Aorta (tissue), 5 donors: ENCODE data around the gene KLF15. TPM values are rescaled to one million over a fixed set of nuclear protein-coding genes. Genes with fewer than 3 reads are reported as not detected.

ENCODE experiments used
- ATAC-seq: fragments of 200-7000 bp; cut with Tn5 transposase; one replicate; pipeline ENCODE4 v1.9.1; 2022; ENCODE audit warnings: moderate library complexity; ENCODE audit not compliant: low FRiP score
- DNase-seq, 2 donors: peaks; one replicate each; pipeline ENCODE4 v3.0.0-alpha.2; 2020
- H3K27ac ChIP-seq, 2 donors: one replicate each; pipeline ENCODE4 v1.5.1; 2013; ENCODE audit warnings: low read length in 2 of 2, mild to moderate bottlenecking in 2 of 2, moderate library complexity in 2 of 2, control low read depth in 1 of 2, inconsistent platforms in 1 of 2, low read depth in 1 of 2
- H3K27me3 ChIP-seq, 2 donors: one replicate each; pipeline ENCODE4 v1.6.1; 2013; ENCODE audit warnings: control low read depth in 1 of 2, low read length in 1 of 2, mild to moderate bottlenecking in 1 of 2, moderate library complexity in 1 of 2; ENCODE audit not compliant: insufficient read depth in 2 of 2, control insufficient read depth in 1 of 2
- H3K36me3 ChIP-seq, 2 donors: one replicate each; pipeline ENCODE4 v1.6.1; 2013; ENCODE audit warnings: control low read depth in 1 of 2, low read length in 1 of 2, mild to moderate bottlenecking in 1 of 2; ENCODE audit not compliant: insufficient read depth in 2 of 2, control insufficient read depth in 1 of 2
- H3K4me1 ChIP-seq, 2 donors: one replicate each; pipeline ENCODE4 v1.6.1; 2013; ENCODE audit warnings: low read length in 2 of 2, control low read depth in 1 of 2, mild to moderate bottlenecking in 1 of 2, moderate library complexity in 1 of 2; ENCODE audit not compliant: insufficient read depth in 2 of 2, control insufficient read depth in 1 of 2
- H3K4me3 ChIP-seq, 2 donors: one replicate each; pipeline ENCODE4 v1.5.1; 2013; ENCODE audit warnings: low read length in 2 of 2, control low read depth in 1 of 2, mild to moderate bottlenecking in 1 of 2
- H3K9me3 ChIP-seq: one replicate; pipeline ENCODE4 v1.6.1; 2013; ENCODE audit warnings: mild to moderate bottlenecking, low read length; ENCODE audit not compliant: control insufficient read depth
- WGBS, 2 donors: extraction: QIAGEN DNeasy Blood & Tissue Kit; methylation state at CpG; one replicate each; pipeline ENCODE4 v1.1.7; 2013; 5-methylcytosine and 5-hydroxymethylcytosine counted together
- intact Hi-C, 2 donors: fragments of 100-400 bp; cut with DNase I; formaldehyde crosslinking; loops; one replicate each; pipeline versions ENCODE4 v1.14.2 to v1.15.0; 2022
- polyA plus RNA-seq, 2 donors: library from polyadenylated mRNA; stranded (reverse); fragments of 200-250 nt; gene quantifications; one replicate each; pipeline ENCODE4 v1.2.3, GENCODE V29; 2013
- total RNA-seq, 2 donors: library from RNA; stranded (reverse); fragmentation: NEBNext Ultra II Directional; extraction: Animal tissue kit (Norgen Biotek cat#: 25700); gene quantifications; one replicate each; pipeline ENCODE4 v1.2.1, GENCODE V29; 2021
- donor health status: healthy with polysubstance abuse.
- donor health status: Bipolar disorder and iron deficiency.
- donor health status: DM: no; HTN: no; CAD: no.
- donor health status: DM: no; HTN: no; CAD: no.
- donor health status: DM: yes; HTN: yes; CAD: no.

Gene KLF15
- total and polyA plus RNA-seq, 4 donors, result 8.5 to 43.9 (median 31.8) TPM

- Histone ChIP-seq H3K4me3 (no peak overlapping the region), H3K36me3 (no peaks in the 10 kb centered on the region), H3K27ac (no peak overlapping the region), H3K27me3 (no peaks in the 10 kb centered on the region), H3K4me1 (no peaks in the 10 kb centered on the region), H3K9me3 (no peaks in the 10 kb centered on the region)
- DNase-seq, result no peak
- 93 to 97% methylated on average over 8 of the region's 8 CpGs for WGBS, 2 donors
- intact Hi-C loops, result no loop called here
- peak; percentile 8 for ATAC-seq
These were observed 40.7 kb downstream of the KLF15 start for GRCh38 chr3:126316501-126316939.

GRCh38 chr3:126316031-126316461 lies 41.2 kb downstream of the KLF15 start:
- intact Hi-C loops, result no loop called here
- WGBS, 2 donors, result 87 to 88% methylated on average over 12 of the region's 12 CpGs
- no peak for DNase-seq

GRCh38 chr3:126314790-126315658 lies 42.2 kb downstream of the KLF15 start:
- H3K27ac ChIP-seq, result no peak overlapping the region
- H3K4me1 ChIP-seq, result no peaks in the 10 kb centered on the region
- H3K36me3 ChIP-seq, result no peaks in the 10 kb centered on the region
- no peak overlapping the region for H3K4me3 ChIP-seq
- ATAC-seq (no peak), DNase-seq (no peak)
- no peaks in the 10 kb centered on the region for H3K27me3 ChIP-seq
- no peaks in the 10 kb centered on the region for H3K9me3 ChIP-seq
- intact Hi-C loops, result no loop called here
- WGBS, 2 donors, result 93 to 94% methylated on average over 11 of the region's 11 CpGs

More at GRCh38 chr3:126316031-126316461, 41.2 kb downstream of the KLF15 start:
- H3K9me3 ChIP-seq, result no peaks in the 10 kb centered on the region
- H3K27ac ChIP-seq, result no peak overlapping the region
- no peaks in the 10 kb centered on the region for H3K4me1 ChIP-seq
- no peak overlapping the region for H3K4me3 ChIP-seq
- no peaks in the 10 kb centered on the region for H3K36me3 ChIP-seq
- ATAC-seq, result peak; percentile 4
- no peaks in the 10 kb centered on the region for H3K27me3 ChIP-seq

- DNase-seq (no peak), ATAC-seq (no peak)
- no peak overlapping the region for H3K4me3 ChIP-seq
- no peak overlapping the region for H3K27ac ChIP-seq
- no peaks in the 10 kb centered on the region for H3K4me1 ChIP-seq
- H3K27me3 ChIP-seq, result no peaks in the 10 kb centered on the region
- WGBS, 2 donors, result 78 to 81% methylated on average over 4 of the region's 4 CpGs
- intact Hi-C loops, result no loop called here
- H3K36me3 ChIP-seq, result no peaks in the 10 kb centered on the region
- no peaks in the 10 kb centered on the region for H3K9me3 ChIP-seq
These were observed 42.9 kb downstream of the KLF15 start for GRCh38 chr3:126314305-126314789.

- H3K4me3 ChIP-seq, result no peak overlapping the region
- DNase-seq, result no peak
These were observed 43.5 kb downstream of the KLF15 start for GRCh38 chr3:126313580-126314304.

GRCh38 chr3:126313166-126313565 lies 44.0 kb downstream of the KLF15 start:
- WGBS, 2 donors, result 97 to 98% methylated on average over 6 of the region's 6 CpGs
- intact Hi-C loops, result no loop called here
- H3K4me1 ChIP-seq, result no peaks in the 10 kb centered on the region
- ATAC-seq (no peak), DNase-seq (no peak)
- no peak overlapping the region for H3K4me3 ChIP-seq
- H3K36me3 ChIP-seq, result no peaks in the 10 kb centered on the region
- H3K27me3 ChIP-seq, result no peaks in the 10 kb centered on the region
- no peak overlapping the region for H3K27ac ChIP-seq
- no peaks in the 10 kb centered on the region for H3K9me3 ChIP-seq

More at GRCh38 chr3:126313580-126314304, 43.5 kb downstream of the KLF15 start:
- no peak for ATAC-seq
- intact Hi-C loops, result no loop called here
- Histone ChIP-seq H3K27me3 (no peaks in the 10 kb centered on the region), H3K9me3 (no peaks in the 10 kb centered on the region), H3K4me1 (no peaks in the 10 kb centered on the region), H3K36me3 (no peaks in the 10 kb centered on the region), H3K27ac (no peak overlapping the region)
- WGBS, 2 donors, result 79 to 83% methylated on average over 6 of the region's 6 CpGs

GRCh38 chr3:126312341-126312740 lies 44.9 kb downstream of the KLF15 start:
- H3K9me3 ChIP-seq, result no peaks in the 10 kb centered on the region
- no peaks in the 10 kb centered on the region for H3K4me1 ChIP-seq
- DNase-seq (no peak), ATAC-seq (no peak)
- no peaks in the 10 kb centered on the region for H3K27me3 ChIP-seq
- no peaks in the 10 kb centered on the region for H3K36me3 ChIP-seq
- intact Hi-C loops, result no loop called here
- H3K27ac ChIP-seq, result no peak overlapping the region
- no peak overlapping the region for H3K4me3 ChIP-seq
- 96 to 99% methylated on average over 7 of the region's 7 CpGs for WGBS, 2 donors

- Histone ChIP-seq H3K36me3 (no peaks in the 10 kb centered on the region), H3K9me3 (no peaks in the 10 kb centered on the region), H3K27me3 (no peaks in the 10 kb centered on the region), H3K4me3 (no peak overlapping the region), H3K27ac (no peak overlapping the region), H3K4me1 (no peaks in the 10 kb centered on the region)
- intact Hi-C loops, result no loop called here
- ATAC-seq (no peak), DNase-seq (no peak)
- 91 to 93% methylated on average over 7 of the region's 7 CpGs for WGBS, 2 donors
These were observed 45.8 kb downstream of the KLF15 start for GRCh38 chr3:126311338-126311978.
